ENCODE measurements around the gene IYD.

DNA sequence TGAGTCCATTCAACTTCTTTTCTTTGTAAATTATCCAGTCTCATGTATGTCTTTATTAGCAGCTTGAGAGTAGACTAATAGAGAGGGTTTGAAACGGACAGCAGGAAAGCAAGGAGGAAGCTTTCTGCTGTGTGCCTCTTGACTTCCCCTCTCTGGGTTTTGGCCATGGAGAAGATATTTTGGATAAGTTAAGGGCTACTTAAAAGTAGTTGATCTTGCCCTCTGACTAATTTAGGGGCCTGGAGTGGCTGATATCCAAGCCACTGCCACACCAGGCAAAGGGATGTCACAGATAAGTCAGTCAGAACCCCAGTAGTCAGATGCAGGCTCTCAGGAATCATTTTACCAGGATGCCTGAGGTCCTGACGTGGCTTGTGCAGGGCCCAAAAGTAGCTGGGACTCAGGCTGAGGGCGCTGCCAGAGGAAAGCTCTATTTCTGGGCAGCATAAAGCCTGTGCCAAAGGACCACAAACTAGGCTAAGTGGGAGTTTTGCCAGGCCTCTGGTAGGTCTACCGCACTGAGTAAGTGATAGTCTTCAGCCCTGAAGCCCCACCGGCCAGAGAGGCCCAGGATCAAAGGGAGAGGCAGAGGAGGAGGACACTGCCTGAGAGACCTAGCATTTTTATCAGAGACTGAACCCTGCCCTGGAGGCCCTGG, 41.6 kb upstream of the IYD start:
- TF ChIP-seq EP300 (IDR thresholded peaks at IDR 0.05; ENCODE audit: borderline replicate concordance) (no peak), TEAD4 (IDR thresholded peaks at IDR 0.05) (no peak), CEBPB (IDR thresholded peaks at IDR 0.05) (no peak), REST (IDR thresholded peaks at IDR 0.05; ENCODE audit: low read depth) (no peak)

Data from Ishikawa (cell line).